ENCODE results near the gene CAMKK2. TPM values are rescaled to one million over a fixed set of nuclear protein-coding genes. Genes with fewer than 3 reads are reported as not detected.

Gene CAMKK2
- total and polyA plus RNA-seq, 2 of the 4 experiments (the other 2 are of a cell fraction): 15.2 to 24.7 TPM

GRCh38 chr12:121219353-121219986 lies 77.0 kb downstream of the CAMKK2 start:
- no peak overlapping the region for H3K4ac ChIP-seq (ENCODE audit: low read depth, low read length)
- H3K23ac ChIP-seq (ENCODE audit: low read depth, low read length): no peak overlapping the region
- H2AK5ac ChIP-seq (ENCODE audit: low read depth, low read length): no peak overlapping the region
- 95 to 100% methylated on average over 1 to 3 of the region's 3 CpGs for WGBS, 2 experiments (ENCODE audit: extremely low coverage in 2 of 2, insufficient read length in 1 of 2)
- intact Hi-C loops (cut with micrococcal nuclease): no loop called here
- no peaks in the 10 kb centered on the region for H3K9me3 ChIP-seq (ENCODE audit: control insufficient read depth, insufficient read depth, low read length)
- H3K27me3 ChIP-seq (ENCODE audit: control insufficient read depth, insufficient read depth, low read length): no peaks in the 10 kb centered on the region
- H4K20me1 ChIP-seq (ENCODE audit: insufficient read depth, low read length): no peaks in the 10 kb centered on the region
- no peak overlapping the region for H3K4me2 ChIP-seq (ENCODE audit: low read depth, low read length)
- H3K79me1 ChIP-seq (ENCODE audit: low read depth in 1 of 2, low read length in 2 of 2): peaks cover 0 to 14% of the 10 kb centered on the region in 2 experiments; a peak in 1 of 4 replicates
- H3K9ac ChIP-seq (ENCODE audit: low read depth, low read length): no peak overlapping the region
- H4K5ac ChIP-seq (ENCODE audit: low read depth, low read length): no peak overlapping the region
- no peak overlapping the region for H3K56ac ChIP-seq (ENCODE audit: extremely low read depth, insufficient read depth, low read length)
- no peak overlapping the region for H2AK9ac ChIP-seq (replicated peaks; ENCODE audit: low read depth, low read length, poor library complexity)
- DNase-seq (no peak), ATAC-seq (ENCODE audit: low read depth) (no peak)
- ChIA-PET CTCF (no interaction called here), POLR2A (ENCODE audit: unreplicated experiment) (no interaction called here)
- H2BK20ac ChIP-seq (ENCODE audit: low read depth, low read length): no peak overlapping the region
- no peak overlapping the region for H3K27ac ChIP-seq (ENCODE audit: insufficient read depth, low read length)
- no peak overlapping the region for H3K14ac ChIP-seq (replicated peaks; ENCODE audit: low read depth, low read length)
- TF ChIP-seq RCOR1 (IDR thresholded peaks at IDR 0.05; ENCODE audit: insufficient replicate concordance, low read length) (no peak), CTCF (conservative IDR thresholded peaks at IDR 0.05; ENCODE audit: low read depth, low read length) (no peak), BHLHE40 (IDR thresholded peaks at IDR 0.05; ENCODE audit: low read depth, low read length) (no peak), POLR2A (IDR thresholded peaks at IDR 0.05; ENCODE audit: low read depth, low read length) (no peak), RFX5 (IDR thresholded peaks at IDR 0.05; ENCODE audit: low read depth, low read length) (no peak), CEBPB (IDR thresholded peaks at IDR 0.05; ENCODE audit: low read depth, low read length) (no peak), CHD1 (IDR thresholded peaks at IDR 0.05; ENCODE audit: low read depth, low read length) (no peak), NFE2L2 (IDR thresholded peaks at IDR 0.05; ENCODE audit: low read depth, low read length) (no peak), MAFK (IDR thresholded peaks at IDR 0.05; ENCODE audit: low read depth, low read length) (no peak), USF2 (IDR thresholded peaks at IDR 0.05; ENCODE audit: low read depth, low read length) (no peak), SMC3 (IDR thresholded peaks at IDR 0.05; ENCODE audit: low read depth, low read length) (no peak)
- dilution Hi-C loops (cut with HindIII; ENCODE audit: low sequenced_read_pairs, unreplicated experiment): no loop called here
- no peak overlapping the region for H4K8ac ChIP-seq (ENCODE audit: low read depth in 2 of 2, low read length in 2 of 2)
- in situ Hi-C loops (cut with MboI; ENCODE audit: low sequenced_read_pairs): no loop called here
- H4K91ac ChIP-seq (ENCODE audit: insufficient read depth, low read depth, low read length): no peak overlapping the region
- no peak overlapping the region for H3K18ac ChIP-seq (ENCODE audit: low read depth, low read length)
- no peak overlapping the region for H3K4me3 ChIP-seq (ENCODE audit: insufficient read depth, low read depth, low read length)
- H2AFZ ChIP-seq (replicated peaks; ENCODE audit: low read length, poor library complexity): no peak overlapping the region
- peaks cover 4% of the 10 kb centered on the region; the same call in 1 of the 2 replicates for H3K36me3 ChIP-seq (ENCODE audit: control insufficient read depth, insufficient read depth, low read length)
- H3K4me1 ChIP-seq (ENCODE audit: control insufficient read depth, insufficient read depth, low read length): peaks cover 2% of the 10 kb centered on the region; the same call in 1 of the 2 replicates
- 0 out of 2 replicates have a peak, but pooled peaks cover 3% of the 10 kb centered on the region for H3K9me1 ChIP-seq (ENCODE audit: insufficient read depth, low read length)
- H2BK15ac ChIP-seq (ENCODE audit: low read depth, low read length): no peak overlapping the region
- H2BK120ac ChIP-seq (ENCODE audit: low read depth, low read length): no peak overlapping the region
- no peak overlapping the region for H2BK5ac ChIP-seq (ENCODE audit: low read depth, low read length, poor library complexity, severe bottlenecking)
- no TSS peak for BruUV-seq (replicated peaks)
